Measurements from ENCODE around the gene CD46.

The CD46 gene

GRCh38 chr1:207817778-207818751 lies 66.2 kb downstream of the CD46 start:
- no peaks in the 10 kb centered on the region for H3K9me3 ChIP-seq
- TF ChIP-seq, protein P1, sequence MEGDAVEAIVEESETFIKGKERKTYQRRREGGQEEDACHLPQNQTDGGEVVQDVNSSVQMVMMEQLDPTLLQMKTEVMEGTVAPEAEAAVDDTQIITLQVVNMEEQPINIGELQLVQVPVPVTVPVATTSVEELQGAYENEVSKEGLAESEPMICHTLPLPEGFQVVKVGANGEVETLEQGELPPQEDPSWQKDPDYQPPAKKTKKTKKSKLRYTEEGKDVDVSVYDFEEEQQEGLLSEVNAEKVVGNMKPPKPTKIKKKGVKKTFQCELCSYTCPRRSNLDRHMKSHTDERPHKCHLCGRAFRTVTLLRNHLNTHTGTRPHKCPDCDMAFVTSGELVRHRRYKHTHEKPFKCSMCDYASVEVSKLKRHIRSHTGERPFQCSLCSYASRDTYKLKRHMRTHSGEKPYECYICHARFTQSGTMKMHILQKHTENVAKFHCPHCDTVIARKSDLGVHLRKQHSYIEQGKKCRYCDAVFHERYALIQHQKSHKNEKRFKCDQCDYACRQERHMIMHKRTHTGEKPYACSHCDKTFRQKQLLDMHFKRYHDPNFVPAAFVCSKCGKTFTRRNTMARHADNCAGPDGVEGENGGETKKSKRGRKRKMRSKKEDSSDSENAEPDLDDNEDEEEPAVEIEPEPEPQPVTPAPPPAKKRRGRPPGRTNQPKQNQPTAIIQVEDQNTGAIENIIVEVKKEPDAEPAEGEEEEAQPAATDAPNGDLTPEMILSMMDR (IDR thresholded peaks at IDR 0.05): no peak
- H3K36me3 ChIP-seq: peaks cover 64% of the 10 kb centered on the region
- no peaks in the 10 kb centered on the region for H3K27me3 ChIP-seq
- peaks cover 21 to 37% of the 10 kb centered on the region in 2 experiments for H3K4me1 ChIP-seq (ENCODE audit: control insufficient read depth in 1 of 2, insufficient read depth in 1 of 2, low read depth in 1 of 2, low read length in 1 of 2)
- H3K4me3 ChIP-seq (ENCODE audit: low read depth in 1 of 2, low read length in 1 of 2): no peak overlapping the region
- peak overlapping the region; percentile 27 for H3K27ac ChIP-seq

DNA sequence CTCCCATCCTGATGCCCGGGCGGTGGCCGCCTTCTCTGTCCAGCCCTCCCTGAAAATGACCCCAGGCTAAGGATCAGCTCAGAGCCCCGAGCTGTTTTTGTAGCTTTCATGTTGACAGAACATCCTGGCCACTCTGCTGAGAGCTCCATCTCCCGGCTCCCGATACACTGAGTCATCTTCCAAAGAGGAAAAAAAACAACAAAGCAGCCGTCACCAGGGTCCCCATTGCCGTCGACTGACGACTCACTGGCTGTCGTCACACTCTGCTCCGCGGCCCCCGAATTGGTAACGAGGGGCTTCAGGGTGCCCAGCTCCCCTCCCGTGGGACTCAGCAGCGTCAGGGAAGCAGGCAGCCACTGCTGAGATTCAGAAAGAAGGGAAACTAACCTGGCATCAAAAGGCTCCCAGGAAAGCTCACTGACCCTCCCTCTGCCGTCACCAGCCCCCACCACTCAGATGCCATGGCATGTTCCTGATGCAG lies 67.2 kb downstream of the CD46 start:
- Histone ChIP-seq H3K27ac (peak overlapping the region; percentile 27), H3K36me3 (peaks cover 54% of the 10 kb centered on the region), H3K9me3 (no peaks in the 10 kb centered on the region), H3K27me3 (no peaks in the 10 kb centered on the region), H3K4me1 (ENCODE audit: control insufficient read depth in 1 of 2, insufficient read depth in 1 of 2, low read depth in 1 of 2, low read length in 1 of 2) (peaks cover 31 to 47% of the 10 kb centered on the region in 2 experiments), H3K4me3 (ENCODE audit: low read depth in 1 of 2, low read length in 1 of 2) (no peak overlapping the region)
- TF ChIP-seq, protein P1 (IDR thresholded peaks at IDR 0.05): no peak

DNA sequence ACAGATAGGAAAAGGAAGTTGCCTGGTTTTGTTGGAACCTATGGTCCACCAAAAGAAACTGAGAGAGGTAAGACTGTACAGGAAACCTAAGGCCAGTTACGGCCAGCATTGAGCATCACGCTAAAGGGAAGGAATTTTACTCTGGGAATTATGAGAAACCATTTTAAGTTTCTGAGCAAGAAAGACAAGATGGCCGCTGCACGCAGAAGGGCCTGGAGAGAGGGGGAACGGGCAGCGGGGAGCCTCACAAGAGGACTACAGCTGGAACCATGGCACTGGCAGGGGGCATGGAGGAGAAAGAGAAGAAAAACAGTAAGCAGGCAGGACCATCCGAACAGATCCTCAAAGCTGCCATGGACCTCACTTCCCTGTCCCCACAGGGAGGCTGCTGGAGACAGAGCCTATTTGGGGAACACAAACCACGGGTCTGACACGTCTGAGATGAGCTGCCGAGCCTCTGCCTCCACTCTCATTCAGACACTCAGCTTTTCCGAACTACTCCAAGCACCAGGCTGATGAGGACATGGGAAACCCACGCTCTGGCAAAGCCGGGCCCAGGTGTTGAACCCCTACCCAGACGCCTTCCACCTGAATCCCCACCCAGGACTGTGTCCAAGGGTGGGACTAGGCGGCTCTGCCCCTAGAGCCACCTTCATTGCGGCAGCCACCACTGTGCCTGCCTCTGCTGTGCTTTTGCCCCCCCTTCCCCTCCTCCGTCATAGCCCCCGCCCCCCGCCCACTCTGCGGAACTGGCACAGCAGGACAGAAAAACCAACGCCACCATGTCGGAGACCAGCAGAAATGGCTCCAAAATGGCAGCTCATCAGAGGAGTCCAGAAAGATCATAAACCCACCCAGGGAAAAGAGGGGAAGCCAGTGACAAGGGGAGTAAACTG lies 69.0 kb downstream of the CD46 start:
- Histone ChIP-seq H3K27me3 (no peaks in the 10 kb centered on the region), H3K36me3 (peaks cover 36% of the 10 kb centered on the region), H3K27ac (peak overlapping the region; percentile 46), H3K4me3 (ENCODE audit: low read depth in 1 of 2, low read length in 1 of 2) (no peak overlapping the region), H3K4me1 (ENCODE audit: control insufficient read depth in 1 of 2, insufficient read depth in 1 of 2, low read depth in 1 of 2, low read length in 1 of 2) (peaks cover 35 to 55% of the 10 kb centered on the region in 2 experiments), H3K9me3 (no peaks in the 10 kb centered on the region)
- TF ChIP-seq, protein P1 (IDR thresholded peaks at IDR 0.05): no peak

GRCh38 chr1:207821464-207822045 lies 69.7 kb downstream of the CD46 start:
- no peaks in the 10 kb centered on the region for H3K27me3 ChIP-seq
- peaks cover 29% of the 10 kb centered on the region for H3K36me3 ChIP-seq
- no peaks in the 10 kb centered on the region for H3K9me3 ChIP-seq
- peaks cover 36 to 55% of the 10 kb centered on the region in 2 experiments for H3K4me1 ChIP-seq (ENCODE audit: control insufficient read depth in 1 of 2, insufficient read depth in 1 of 2, low read depth in 1 of 2, low read length in 1 of 2)
- peak overlapping the region; percentile 46 for H3K27ac ChIP-seq
- TF ChIP-seq, protein P1 (IDR thresholded peaks at IDR 0.05): no peak
- no peak overlapping the region for H3K4me3 ChIP-seq (ENCODE audit: low read depth in 1 of 2, low read length in 1 of 2)

DNA sequence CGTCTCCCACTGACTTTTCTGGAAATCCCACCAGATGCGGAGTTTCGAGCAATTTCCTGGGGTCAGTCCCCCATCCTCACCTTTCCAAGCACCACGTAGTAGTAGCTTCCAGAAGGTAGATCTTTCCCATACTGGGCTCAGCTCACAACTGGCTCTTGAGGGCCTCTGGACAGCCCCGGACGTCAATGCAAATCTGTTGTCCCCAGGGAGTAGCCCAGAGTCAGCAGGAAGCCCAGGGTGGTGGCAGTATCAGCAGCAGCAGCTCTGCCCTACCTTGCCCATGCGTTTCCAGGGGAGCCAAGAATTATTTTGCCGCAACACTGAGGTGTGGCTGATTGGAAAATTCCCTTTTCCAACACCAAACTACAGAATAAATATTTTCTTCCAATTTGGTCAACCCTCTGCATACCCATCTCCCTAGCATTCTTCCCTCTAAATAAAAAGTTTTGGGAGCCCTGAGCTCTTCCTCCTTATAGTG lies 70.3 kb downstream of the CD46 start:
- Histone ChIP-seq H3K4me1 (ENCODE audit: control insufficient read depth in 1 of 2, insufficient read depth in 1 of 2, low read depth in 1 of 2, low read length in 1 of 2) (peaks cover 42 to 58% of the 10 kb centered on the region in 2 experiments), H3K9me3 (no peaks in the 10 kb centered on the region), H3K27me3 (no peaks in the 10 kb centered on the region), H3K4me3 (ENCODE audit: low read depth in 1 of 2, low read length in 1 of 2) (peak overlapping the region in 1 of 2 experiments; percentile 78), H3K36me3 (peaks cover 23% of the 10 kb centered on the region), H3K27ac (peak overlapping the region; percentile 97)
- TF ChIP-seq, protein P1 (IDR thresholded peaks at IDR 0.05): no peak
